ENCODE data around the gene MDM4. TPM values are rescaled to one million over a fixed set of nuclear protein-coding genes. Genes with fewer than 3 reads are reported as not detected.
A peak's percentile ranks its signal among the peaks of the same experiment; 100 is the strongest.

Gene MDM4
- total RNA-seq, 4 donors from 2014 or later: 56.9 to 96.3 (median 71.5) TPM

- ATAC-seq (ENCODE audit: low FRiP score) (no peak), DNase-seq (ENCODE audit: low spot score) (no peak)
- no peak for TF ChIP-seq CTCF (IDR thresholded peaks at IDR 0.05)
Measured at GRCh38 chr1:204600203-204600602, 84.0 kb downstream of the MDM4 start.

GRCh38 chr1:204600968-204601367 lies 84.8 kb downstream of the MDM4 start:
- ATAC-seq (ENCODE audit: low FRiP score) (no peak), DNase-seq (ENCODE audit: low spot score) (no peak)
- TF ChIP-seq CTCF (IDR thresholded peaks at IDR 0.05): no peak

GRCh38 chr1:204602111-204602579 lies 85.9 kb downstream of the MDM4 start:
- no peak for TF ChIP-seq CTCF (IDR thresholded peaks at IDR 0.05)
- ATAC-seq (ENCODE audit: low FRiP score) (no peak), DNase-seq (ENCODE audit: low spot score) (no peak)

GRCh38 chr1:204602871-204603542 lies 86.8 kb downstream of the MDM4 start:
- ATAC-seq (ENCODE audit: low FRiP score): no peak

GRCh38 chr1:204605791-204606190 lies 89.6 kb downstream of the MDM4 start:
- ATAC-seq (ENCODE audit: low FRiP score): no peak
- no peak for TF ChIP-seq CTCF (IDR thresholded peaks at IDR 0.05)
- DNase-seq (ENCODE audit: low spot score): no peak

More at GRCh38 chr1:204602871-204603542, 86.8 kb downstream of the MDM4 start:
- DNase-seq (ENCODE audit: low spot score): no peak
- no peak for TF ChIP-seq CTCF (IDR thresholded peaks at IDR 0.05)

Small RNA genes lying within 50 kb of the gene (small RNA-seq; reads per million reads assigned to genes)
- 44.6 reads per million, percentile 95 among the genes with 10 or more reads in this experiment for gene RNA5SP74

Other genes with a start within 250 kb of the MDM4 start
- 10 to 100 TPM in 2 of 4 donors, 1 to 10 TPM in 2; 2.9 to 13.1 (median 7.5) TPM for gene PLEKHA6, start 156.5 kb upstream of the MDM4 start, total RNA-seq
- 100 to 1,000 TPM in 2 of 4 donors, 10 to 100 TPM in 2; 62.3 to 238 (median 124) TPM for gene PPP1R15B, start 104.6 kb upstream of the MDM4 start, total RNA-seq
- 10 to 100 TPM; 17.2 to 42.4 (median 31.6) TPM for gene PIK3C2B, start 21.6 kb upstream of the MDM4 start, total RNA-seq
- gene LRRN2, start 169.3 kb downstream of the MDM4 start, total RNA-seq: 1 to 10 TPM; 1.8 to 6.4 (median 4.1) TPM

Data from omental fat pad (tissue), 4 donors.